Stimulated activated CD8-positive, alpha-beta memory T cell treated with anti-CD3 and anti-CD28 coated beads, Interleukin-12 subunit alpha, Interleukin-12 subunit beta, amount 100 ng/mL, for 24 hours (primary cell): ENCODE results near the gene ZNF506.
"Not testable (repeated sequence)": the region's sequence is repeated elsewhere in the genome, so short reads cannot be mapped to it uniquely, and the experiment has no call there.

Experiments used
- DNase-seq: peaks from one replicate; pipeline ENCODE4 v3.0.0-alpha.2; 2020; ENCODE audit errors: extremely low read depth

The ZNF506 gene

DNA sequence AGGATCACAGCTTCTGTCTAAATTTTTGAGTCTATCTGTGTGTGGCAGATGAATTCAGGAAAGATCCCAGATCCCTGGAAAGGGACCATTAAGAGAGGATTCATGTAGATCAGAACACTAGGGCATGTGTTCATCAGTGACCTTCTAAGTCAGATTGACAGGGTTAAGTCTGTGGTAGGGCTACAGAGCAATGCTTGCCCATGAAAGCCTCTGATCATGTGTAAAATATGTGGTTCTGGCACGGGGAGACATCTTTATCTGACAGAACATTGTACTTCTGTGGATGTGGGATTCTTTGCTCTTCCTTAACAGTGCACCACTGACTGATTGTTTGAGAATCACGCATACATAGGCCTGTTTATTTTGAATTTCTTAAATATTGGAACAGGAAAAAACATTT, 42.9 kb downstream of the ZNF506 start:
- no peak for DNase-seq

DNA sequence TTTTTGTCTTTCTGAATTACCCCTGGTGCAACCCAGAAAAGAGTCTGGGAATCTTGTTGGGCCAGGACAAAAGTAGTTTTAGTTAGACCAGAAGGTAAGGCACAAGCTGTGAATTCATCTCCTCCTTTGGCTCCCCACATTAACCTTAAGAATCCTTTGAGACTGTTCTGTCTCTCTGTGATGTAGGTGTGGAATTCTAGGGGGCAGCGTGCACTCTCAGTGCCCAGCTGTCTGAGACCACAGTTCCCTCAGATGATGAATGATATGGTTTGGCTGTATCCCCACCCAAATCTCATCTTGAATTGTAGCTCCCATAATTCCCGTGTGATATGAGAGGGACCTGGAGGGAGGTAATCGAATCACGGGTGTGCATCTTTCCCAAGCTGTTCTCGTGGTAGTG, 43.9 kb downstream of the ZNF506 start:
- DNase-seq: no peak

- DNase-seq: peak; percentile 68
Measured at GRCh38 chr19:19776206-19777008, 45.1 kb downstream of the ZNF506 start.

GRCh38 chr19:19775891-19776205, 45.7 kb downstream of the ZNF506 start:
- no peak for DNase-seq

- DNase-seq: no peak
Measured at GRCh38 chr19:19774354-19775033, 47.1 kb downstream of the ZNF506 start.

DNA sequence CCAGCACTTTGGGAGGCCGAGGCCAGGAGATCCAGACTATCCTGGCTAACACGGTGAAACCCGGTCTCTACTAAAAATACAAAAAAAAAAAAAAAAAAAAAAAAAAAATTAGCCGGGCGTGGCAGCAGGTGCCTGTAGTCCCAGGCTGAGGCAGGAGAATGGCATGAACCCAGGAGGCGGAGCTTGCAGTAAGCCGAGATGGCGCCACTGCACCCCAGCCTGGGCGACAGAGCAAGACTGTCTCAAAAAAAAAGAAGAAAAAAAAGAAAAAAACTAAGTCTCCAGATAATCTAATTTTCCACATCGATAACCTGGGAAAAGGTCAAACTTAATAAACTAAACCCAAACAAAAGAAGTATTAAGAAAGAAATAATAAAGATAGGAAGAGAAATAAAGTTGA, 49.6 kb downstream of the ZNF506 start:
- DNase-seq: not testable (repeated sequence)

DNA sequence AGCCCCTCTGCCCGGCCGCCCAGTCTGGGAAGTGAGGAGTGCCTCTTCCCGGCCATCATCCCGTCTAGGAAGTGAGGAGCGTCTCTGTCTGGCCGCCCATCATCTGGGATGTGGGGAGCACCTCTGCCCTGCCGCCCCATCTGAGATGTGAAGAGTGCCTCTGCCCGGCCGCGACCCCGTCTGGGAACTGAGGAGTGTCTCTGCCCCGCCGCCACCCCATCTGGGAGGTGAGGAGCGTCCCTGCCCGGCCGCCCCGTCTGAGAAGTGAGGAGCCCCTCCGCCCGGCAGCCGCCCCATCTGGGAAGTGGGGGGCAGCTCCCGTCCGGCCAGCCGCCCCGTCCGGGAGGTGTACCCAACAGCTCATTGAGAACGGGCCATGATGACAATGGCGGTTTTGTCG, 51.6 kb downstream of the ZNF506 start:
- DNase-seq: not testable (repeated sequence)

GRCh38 chr19:19758164-19758563, 63.4 kb downstream of the ZNF506 start:
- DNase-seq: no peak

DNA sequence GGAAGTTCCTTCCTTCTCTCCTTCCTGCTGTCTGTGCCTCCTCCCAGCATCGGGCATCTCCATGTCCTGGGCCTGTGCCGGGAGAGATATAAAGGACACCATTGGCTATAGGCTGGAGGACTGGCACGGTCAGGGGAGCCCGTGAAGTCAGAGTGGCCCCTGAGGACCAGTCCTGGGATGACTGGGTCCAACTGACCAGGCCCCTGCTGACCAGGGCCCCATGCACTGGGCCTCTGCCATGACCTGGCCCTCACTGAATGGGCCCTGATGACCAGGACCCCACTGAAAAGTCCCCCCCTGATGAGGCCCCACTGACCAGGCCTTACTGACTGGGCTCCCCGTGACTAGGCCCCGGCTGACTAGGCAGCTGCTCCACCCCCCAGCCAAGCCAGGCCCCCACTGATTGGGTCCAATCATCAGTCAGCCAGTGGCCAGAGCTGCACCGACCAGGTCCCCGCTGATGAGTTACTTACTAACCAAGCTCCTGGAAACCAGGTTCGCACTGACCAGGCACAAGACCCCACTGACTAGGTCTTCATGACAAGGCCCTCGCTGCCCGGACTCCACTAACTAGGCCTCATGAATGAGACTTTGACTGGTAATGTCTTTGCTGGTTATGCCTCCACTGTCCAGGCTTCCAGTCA, 68.7 kb downstream of the ZNF506 start:
- no peak for DNase-seq

- no peak for DNase-seq
Measured at GRCh38 chr19:19751846-19752245, 69.7 kb downstream of the ZNF506 start.

DNA sequence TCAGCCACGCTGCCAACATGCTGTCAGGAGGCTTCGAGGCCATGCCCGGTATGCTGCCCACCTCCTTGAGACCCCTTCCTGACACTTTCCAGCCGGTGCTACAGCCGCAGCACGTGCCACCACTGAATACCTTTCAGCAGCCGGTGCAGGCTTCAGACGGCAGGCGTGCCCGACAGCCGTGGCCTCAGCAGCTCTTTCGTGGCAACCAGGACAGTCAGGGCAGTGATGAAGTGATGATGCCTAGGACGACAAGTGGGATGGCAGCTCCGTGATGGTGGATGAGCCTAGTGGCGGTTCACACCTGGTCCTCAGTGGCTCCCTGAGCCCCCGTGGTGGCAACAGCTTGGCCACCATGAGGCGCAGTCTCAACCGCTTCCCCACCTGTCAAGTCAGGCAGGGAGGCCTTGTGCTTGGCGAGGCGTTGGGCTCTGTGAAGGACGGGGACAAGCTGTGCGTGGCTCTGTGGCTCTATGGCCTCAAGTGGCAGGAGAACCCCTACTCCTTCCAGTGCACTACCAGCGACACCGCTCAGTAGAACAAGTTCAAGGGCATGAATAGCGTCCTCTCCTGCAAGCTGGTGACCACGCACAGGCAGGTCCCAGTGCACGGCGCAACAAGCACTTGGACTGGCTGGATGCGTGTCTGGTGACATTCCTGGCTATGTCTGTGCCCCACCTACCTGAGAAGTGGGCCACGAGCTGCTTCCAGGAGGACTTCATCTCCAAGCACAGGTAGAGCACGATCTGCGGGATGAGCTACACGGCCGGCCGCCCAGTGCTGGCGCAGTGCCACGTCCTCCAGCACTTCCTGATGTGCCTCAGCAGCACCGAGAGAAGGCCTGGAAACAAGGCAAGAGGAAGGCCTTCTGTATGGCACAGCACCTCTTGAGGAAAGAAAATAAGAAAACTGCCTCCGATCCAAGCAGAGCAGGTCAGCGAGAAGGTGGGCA, 70.4 kb downstream of the ZNF506 start:
- no peak for DNase-seq

- no peak for DNase-seq
Measured at GRCh38 chr19:19749908-19750841, 71.4 kb downstream of the ZNF506 start.

DNA sequence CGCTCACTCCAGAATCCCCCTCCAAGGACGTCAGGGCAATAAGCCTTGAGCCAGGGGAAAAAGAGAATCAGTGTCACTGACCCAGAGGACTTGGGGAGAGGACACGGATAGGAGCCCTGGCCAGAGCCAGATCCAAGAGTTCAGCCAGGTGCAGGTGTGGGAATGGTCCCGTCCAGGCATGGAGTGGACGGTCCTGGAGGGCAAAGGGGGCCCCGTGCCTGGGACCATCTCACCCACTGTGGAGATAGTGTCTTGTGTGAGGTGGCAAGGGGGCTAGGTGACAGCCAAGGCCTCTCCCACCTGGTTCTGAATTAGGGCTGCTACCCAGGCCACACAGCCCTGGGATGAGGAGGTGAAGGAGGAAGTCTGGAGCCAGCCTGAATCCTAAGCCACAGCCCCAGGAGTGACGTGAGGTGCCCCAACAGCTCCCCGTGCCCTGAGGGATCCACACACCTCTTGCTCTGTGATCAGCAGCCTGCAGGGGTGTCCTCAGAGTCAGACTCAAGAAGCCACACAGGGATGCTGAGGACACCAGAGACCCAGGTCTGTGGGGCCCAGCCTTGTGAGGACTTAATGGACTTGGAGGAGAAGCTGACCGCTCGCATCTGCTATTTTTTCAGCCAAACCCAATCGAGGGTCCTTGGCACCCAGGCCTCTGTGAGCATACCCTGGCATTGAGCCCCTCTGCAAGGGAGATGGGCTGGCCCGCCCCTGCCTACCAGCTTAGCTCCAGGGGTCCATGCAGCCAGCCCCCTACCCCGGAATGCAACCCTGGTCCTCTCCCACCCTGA, 72.2 kb downstream of the ZNF506 start:
- no peak for DNase-seq

- no peak for DNase-seq
Measured at GRCh38 chr19:19748249-19748938, 73.2 kb downstream of the ZNF506 start.

GRCh38 chr19:19747357-19748220, 74.0 kb downstream of the ZNF506 start:
- DNase-seq: no peak

DNA sequence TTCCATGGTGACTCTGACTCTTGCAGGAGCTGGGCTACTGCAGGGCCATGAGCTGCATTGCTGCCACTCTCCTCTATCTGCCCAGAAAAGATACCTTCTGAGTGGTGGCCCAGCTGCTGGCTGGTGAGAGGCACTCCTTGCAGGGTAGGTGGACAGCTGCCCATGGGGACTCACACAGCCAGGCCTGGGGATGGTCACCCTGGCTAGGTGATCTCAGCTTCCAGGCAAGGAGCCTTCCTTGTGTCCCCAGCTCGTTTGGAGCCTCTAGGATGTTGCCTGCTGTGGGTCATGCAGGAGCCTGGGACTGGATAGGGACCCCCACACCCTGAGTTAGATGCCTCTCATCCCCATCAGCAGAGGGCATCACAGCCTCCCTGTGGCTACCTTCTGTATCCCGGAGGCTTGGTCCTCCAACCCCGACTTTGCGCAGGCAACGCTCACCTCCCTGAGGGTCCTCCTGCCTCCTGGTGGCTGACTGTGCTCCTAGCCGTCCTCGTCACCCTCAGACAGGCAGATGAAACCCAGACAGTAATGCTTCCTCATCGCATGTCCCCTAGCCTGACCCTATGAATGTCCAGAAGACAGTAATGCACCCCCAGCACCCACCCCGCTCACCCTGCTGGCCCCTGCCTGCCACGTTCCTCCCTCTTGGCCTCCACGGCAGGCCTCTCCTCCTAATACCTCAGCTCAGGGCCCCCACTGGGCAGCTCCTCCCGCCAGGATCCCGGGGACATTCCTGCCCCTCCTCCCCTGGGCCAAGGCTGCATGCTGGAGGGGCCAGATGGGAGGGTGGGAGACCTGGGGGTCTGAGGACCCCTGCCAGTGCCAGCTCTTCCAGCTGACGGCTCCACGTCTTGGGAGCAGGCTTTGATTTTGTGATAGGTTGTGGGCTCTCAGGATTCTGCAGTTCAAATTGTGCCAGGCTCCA, 75.0 kb downstream of the ZNF506 start:
- DNase-seq: no peak
